IPS DF 6.9 (cell line): ENCODE measurements around the gene DDAH2.
"Not testable (repeated sequence)": the region's sequence is repeated elsewhere in the genome, so short reads cannot be mapped to it uniquely, and the experiment has no call there.

Source experiments
- DNase-seq: peaks from one replicate; pipeline ENCODE4 v3.0.0-alpha.2; 2013; ENCODE audit warnings: low read depth, low spot score
- H3K27ac ChIP-seq: one replicate; pipeline ENCODE4 v1.5.1; 2013; ENCODE audit warnings: low read length, control low read depth
- H3K27me3 ChIP-seq: 2 replicates; pipeline ENCODE4 v1.6.1; 2013; ENCODE audit warnings: mild to moderate bottlenecking, low read length; ENCODE audit not compliant: control insufficient read depth, insufficient read depth
- H3K36me3 ChIP-seq: 2 replicates; pipeline ENCODE4 v1.6.1; 2013; ENCODE audit warnings: low read length; ENCODE audit not compliant: control insufficient read depth, insufficient read depth
- H3K4me1 ChIP-seq: 2 replicates; pipeline ENCODE4 v1.6.1; 2013; ENCODE audit warnings: low read length; ENCODE audit not compliant: control insufficient read depth, insufficient read depth
- H3K4me3 ChIP-seq: 2 replicates; pipeline ENCODE4 v1.5.1; 2013; ENCODE audit warnings: mild to moderate bottlenecking, low read length
- H3K9me3 ChIP-seq: 2 replicates; pipeline ENCODE4 v1.6.1; 2013; ENCODE audit warnings: low read length, inconsistent platforms; ENCODE audit not compliant: control insufficient read depth, insufficient read depth
- WGBS: extraction: QIAGEN DNeasy Blood & Tissue Kit; methylation state at CpG from one replicate; pipeline ENCODE4 v1.1.7; 2013; ENCODE audit warnings: mixed read lengths, missing lambda C conversion rate; ENCODE audit not compliant: insufficient read length, insufficient coverage; 5-methylcytosine and 5-hydroxymethylcytosine counted together

Gene DDAH2

GRCh38 chr6:31712296-31712695, 16.8 kb downstream of the DDAH2 start:
- no CpG with 5 or more reads among the region's 8 CpGs for WGBS
- H3K36me3 ChIP-seq: no peaks in the 10 kb centered on the region
- H3K4me1 ChIP-seq: peaks cover 6% of the 10 kb centered on the region
- H3K4me3 ChIP-seq: no peak overlapping the region
- H3K9me3 ChIP-seq: no peaks in the 10 kb centered on the region
- H3K27me3 ChIP-seq: no peaks in the 10 kb centered on the region
- H3K27ac ChIP-seq: no peak overlapping the region
- DNase-seq: no peak

GRCh38 chr6:31711233-31711632, 17.9 kb downstream of the DDAH2 start:
- Histone ChIP-seq H3K27me3 (no peaks in the 10 kb centered on the region), H3K27ac (no peak overlapping the region), H3K36me3 (no peaks in the 10 kb centered on the region), H3K4me1 (peaks cover 6% of the 10 kb centered on the region), H3K9me3 (no peaks in the 10 kb centered on the region), H3K4me3 (no peak overlapping the region)
- no CpG with 5 or more reads among the region's 8 CpGs for WGBS
- DNase-seq: no peak

- Histone ChIP-seq H3K4me3 (no peak overlapping the region), H3K27ac (no peak overlapping the region), H3K36me3 (no peaks in the 10 kb centered on the region), H3K4me1 (peaks cover 6% of the 10 kb centered on the region), H3K9me3 (no peaks in the 10 kb centered on the region), H3K27me3 (no peaks in the 10 kb centered on the region)
- no CpG with 5 or more reads among the region's 5 CpGs for WGBS
- no peak for DNase-seq
Observed at GRCh38 chr6:31710523-31711219, 18.4 kb downstream of the DDAH2 start.

GRCh38 chr6:31709157-31709556, 19.9 kb downstream of the DDAH2 start:
- no CpG with 5 or more reads among the region's 11 CpGs for WGBS
- not testable (repeated sequence) for H3K4me1 ChIP-seq, H3K27me3 ChIP-seq, H3K36me3 ChIP-seq, DNase-seq, H3K9me3 ChIP-seq, H3K27ac ChIP-seq, H3K4me3 ChIP-seq

- H3K27ac ChIP-seq: no peak overlapping the region
- H3K4me3 ChIP-seq: no peak overlapping the region
- DNase-seq: no peak
- H3K9me3 ChIP-seq: no peaks in the 10 kb centered on the region
- no CpG with 5 or more reads among the region's 3 CpGs for WGBS
- no peaks in the 10 kb centered on the region for H3K36me3 ChIP-seq
- H3K4me1 ChIP-seq: no peaks in the 10 kb centered on the region
- H3K27me3 ChIP-seq: no peaks in the 10 kb centered on the region
Observed at GRCh38 chr6:31708224-31708623, 20.9 kb downstream of the DDAH2 start.

- WGBS: no CpG with 5 or more reads among the region's 10 CpGs
- H3K4me1 ChIP-seq: no peaks in the 10 kb centered on the region
Observed at GRCh38 chr6:31707701-31708100, 21.4 kb downstream of the DDAH2 start.

GRCh38 chr6:31706599-31706998, 22.5 kb downstream of the DDAH2 start, which contains the start of gene LY6G6F:
TSS of gene LY6G6F (plus strand) at chr6:31706866. CDS start at chr6:31706907, 41 bp downstream.
- Histone ChIP-seq H3K27ac (no peak within 1 kb of the TSS), H3K9me3 (no peaks in the 10 kb centered on the region), H3K4me1 (peaks cover 6% of the 10 kb centered on the region), H3K4me3 (no peak within 1 kb of the TSS), H3K27me3 (no peaks in the 10 kb centered on the region), H3K36me3 (no peaks in the 10 kb centered on the region)
- no CpG with 5 or more reads among the region's 3 CpGs for WGBS
- DNase-seq: no peak

More at GRCh38 chr6:31707701-31708100, 21.4 kb downstream of the DDAH2 start:
- H3K27ac ChIP-seq: no peak overlapping the region
- no peak for DNase-seq
- H3K9me3 ChIP-seq: no peaks in the 10 kb centered on the region
- H3K4me3 ChIP-seq: no peak overlapping the region
- H3K36me3 ChIP-seq: no peaks in the 10 kb centered on the region
- no peaks in the 10 kb centered on the region for H3K27me3 ChIP-seq

GRCh38 chr6:31705931-31706330, 23.2 kb downstream of the DDAH2 start:
- no CpG with 5 or more reads among the region's 6 CpGs for WGBS
- Histone ChIP-seq H3K27ac (no peak overlapping the region), H3K27me3 (no peaks in the 10 kb centered on the region), H3K9me3 (no peaks in the 10 kb centered on the region), H3K4me3 (no peak overlapping the region), H3K4me1 (peaks cover 6% of the 10 kb centered on the region), H3K36me3 (no peaks in the 10 kb centered on the region)
- no peak for DNase-seq

- Histone ChIP-seq H3K27ac (no peak within 1 kb of the TSS), H3K36me3 (no peaks in the 10 kb centered on the region), H3K4me1 (peaks cover 6% of the 10 kb centered on the region), H3K9me3 (no peaks in the 10 kb centered on the region), H3K4me3 (peak within 1 kb of the TSS; percentile 80; the same call in 1 of the 2 replicates), H3K27me3 (no peaks in the 10 kb centered on the region)
- peak; percentile 97 for DNase-seq
- no CpG with 5 or more reads among the region's 54 CpGs for WGBS
Observed at GRCh38 chr6:31702819-31703716, 26.0 kb downstream of the DDAH2 start, which contains the start of gene ABHD16A. TSS of gene ABHD16A (minus strand) at chr6:31703324. CDS start at chr6:31703281, 43 bp downstream.

GRCh38 chr6:31702405-31702818, 26.7 kb downstream of the DDAH2 start:
- no CpG with 5 or more reads among the region's 10 CpGs for WGBS

More at GRCh38 chr6:31702405-31702818, 26.7 kb downstream of the DDAH2 start:
- Histone ChIP-seq H3K9me3 (no peaks in the 10 kb centered on the region), H3K4me1 (peaks cover 6% of the 10 kb centered on the region), H3K36me3 (peaks cover 2% of the 10 kb centered on the region; the same call in 1 of the 2 replicates), H3K27me3 (no peaks in the 10 kb centered on the region), H3K4me3 (peak overlapping the region; percentile 80; the same call in 1 of the 2 replicates), H3K27ac (no peak overlapping the region)
- no peak for DNase-seq
